Measurements from ENCODE around the gene FARSB. TPM values are rescaled to one million over a fixed set of nuclear protein-coding genes. Genes with fewer than 3 reads are reported as not detected.

Gene FARSB
- total RNA-seq, 1 donor from 2014 or later, result 25.0 TPM

DNA sequence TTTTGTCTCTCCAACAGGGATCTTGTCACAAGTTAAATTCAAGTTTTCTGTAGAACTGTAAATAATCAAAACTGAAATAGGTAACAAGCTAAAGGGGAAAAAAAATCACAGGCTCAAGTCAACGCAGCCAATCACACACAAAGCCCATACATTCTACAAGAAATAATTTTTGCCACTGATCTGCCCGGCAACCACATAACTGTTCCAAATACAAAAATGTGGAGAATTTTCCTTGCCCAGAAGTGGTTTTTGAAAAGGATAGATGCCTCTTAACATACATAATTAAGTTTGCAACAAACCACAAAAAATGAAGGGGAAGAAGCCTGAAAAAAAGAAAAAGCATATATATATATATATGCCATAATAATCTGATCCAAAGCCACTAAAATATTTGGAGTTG lies 60.3 kb downstream of the FARSB start:
- H3K9ac ChIP-seq, result no peak overlapping the region
- no peak overlapping the region for H3K4me2 ChIP-seq
- no peak overlapping the region for H3K27ac Mint-ChIP-seq
- no peaks in the 10 kb centered on the region for H3K27me3 ChIP-seq
- peaks cover 10% of the 10 kb centered on the region for H3K4me1 Mint-ChIP-seq
- H4K20me1 ChIP-seq (ENCODE audit: low read depth), result no peaks in the 10 kb centered on the region
- no peak overlapping the region for H3K27ac ChIP-seq
- H3K4me1 ChIP-seq, result no peaks in the 10 kb centered on the region
- no peak for TF ChIP-seq EZH2 (IDR thresholded peaks at IDR 0.05)
- TF ChIP-seq, protein P1, sequence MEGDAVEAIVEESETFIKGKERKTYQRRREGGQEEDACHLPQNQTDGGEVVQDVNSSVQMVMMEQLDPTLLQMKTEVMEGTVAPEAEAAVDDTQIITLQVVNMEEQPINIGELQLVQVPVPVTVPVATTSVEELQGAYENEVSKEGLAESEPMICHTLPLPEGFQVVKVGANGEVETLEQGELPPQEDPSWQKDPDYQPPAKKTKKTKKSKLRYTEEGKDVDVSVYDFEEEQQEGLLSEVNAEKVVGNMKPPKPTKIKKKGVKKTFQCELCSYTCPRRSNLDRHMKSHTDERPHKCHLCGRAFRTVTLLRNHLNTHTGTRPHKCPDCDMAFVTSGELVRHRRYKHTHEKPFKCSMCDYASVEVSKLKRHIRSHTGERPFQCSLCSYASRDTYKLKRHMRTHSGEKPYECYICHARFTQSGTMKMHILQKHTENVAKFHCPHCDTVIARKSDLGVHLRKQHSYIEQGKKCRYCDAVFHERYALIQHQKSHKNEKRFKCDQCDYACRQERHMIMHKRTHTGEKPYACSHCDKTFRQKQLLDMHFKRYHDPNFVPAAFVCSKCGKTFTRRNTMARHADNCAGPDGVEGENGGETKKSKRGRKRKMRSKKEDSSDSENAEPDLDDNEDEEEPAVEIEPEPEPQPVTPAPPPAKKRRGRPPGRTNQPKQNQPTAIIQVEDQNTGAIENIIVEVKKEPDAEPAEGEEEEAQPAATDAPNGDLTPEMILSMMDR (IDR thresholded peaks at IDR 0.05), result no peak
- no peak for TF ChIP-seq EZH2phosphoT487 (IDR thresholded peaks at IDR 0.05)
- no peak for DNase-seq (ENCODE audit: low spot score)
- H3K4me3 ChIP-seq, result no peak overlapping the region
- peaks cover 4% of the 10 kb centered on the region for H3K36me3 ChIP-seq
- no peaks in the 10 kb centered on the region for H3K9me3 Mint-ChIP-seq
- no peaks in the 10 kb centered on the region for H3K27me3 Mint-ChIP-seq (ENCODE audit: insufficient read depth, low read depth)
- H2AFZ ChIP-seq (replicated peaks), result no peak overlapping the region
- no peaks in the 10 kb centered on the region for H3K79me2 ChIP-seq (ENCODE audit: low read depth)
- H3K36me3 Mint-ChIP-seq, result peaks cover 16% of the 10 kb centered on the region
- no peak overlapping the region for H3K4me3 Mint-ChIP-seq
- H3K9me3 ChIP-seq (ENCODE audit: low read depth), result no peaks in the 10 kb centered on the region
- no peaks in the 10 kb centered on the region for H3F3A ChIP-seq (ENCODE audit: low read depth)

DNA sequence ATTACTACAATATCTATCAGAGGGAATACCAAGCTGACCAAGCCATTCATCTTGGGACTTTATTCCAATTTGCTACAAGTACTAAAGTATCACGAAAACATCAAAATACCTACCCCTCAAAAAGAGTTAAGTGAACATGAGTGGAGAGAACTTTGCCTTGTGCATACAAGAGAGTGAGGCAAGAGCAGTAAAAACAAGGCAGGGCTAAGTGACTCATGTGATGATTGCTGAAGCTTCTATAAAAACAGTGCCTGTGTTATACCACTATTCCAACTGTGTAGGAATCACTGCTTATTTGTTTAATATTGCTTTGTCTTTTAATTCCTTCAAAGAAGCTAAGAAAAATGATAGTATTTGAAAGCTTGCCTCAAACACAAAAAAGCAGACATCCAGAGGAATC lies 61.2 kb downstream of the FARSB start:
- Mint-ChIP-seq H3K4me3 (no peak overlapping the region), H3K4me1 (peaks cover 6% of the 10 kb centered on the region), H3K27me3 (ENCODE audit: insufficient read depth, low read depth) (no peaks in the 10 kb centered on the region), H3K27ac (no peak overlapping the region), H3K9me3 (no peaks in the 10 kb centered on the region), H3K36me3 (peaks cover 19% of the 10 kb centered on the region)
- H4K20me1 ChIP-seq (ENCODE audit: low read depth), result no peaks in the 10 kb centered on the region
- H3K9me3 ChIP-seq (ENCODE audit: low read depth), result no peaks in the 10 kb centered on the region
- no peak overlapping the region for H3K9ac ChIP-seq
- no peaks in the 10 kb centered on the region for H3F3A ChIP-seq (ENCODE audit: low read depth)
- no peaks in the 10 kb centered on the region for H3K36me3 ChIP-seq
- H3K4me2 ChIP-seq, result no peak overlapping the region
- TF ChIP-seq, protein P1 (IDR thresholded peaks at IDR 0.05), result no peak
- no peak for TF ChIP-seq EZH2phosphoT487 (IDR thresholded peaks at IDR 0.05)
- TF ChIP-seq EZH2 (IDR thresholded peaks at IDR 0.05), result no peak
- no peak for DNase-seq (ENCODE audit: low spot score)
- no peak overlapping the region for H3K4me3 ChIP-seq
- H3K27ac ChIP-seq, result no peak overlapping the region
- H3K79me2 ChIP-seq (ENCODE audit: low read depth), result no peaks in the 10 kb centered on the region
- H3K4me1 ChIP-seq, result no peaks in the 10 kb centered on the region
- no peaks in the 10 kb centered on the region for H3K27me3 ChIP-seq
- no peak overlapping the region for H2AFZ ChIP-seq (replicated peaks)

DNA sequence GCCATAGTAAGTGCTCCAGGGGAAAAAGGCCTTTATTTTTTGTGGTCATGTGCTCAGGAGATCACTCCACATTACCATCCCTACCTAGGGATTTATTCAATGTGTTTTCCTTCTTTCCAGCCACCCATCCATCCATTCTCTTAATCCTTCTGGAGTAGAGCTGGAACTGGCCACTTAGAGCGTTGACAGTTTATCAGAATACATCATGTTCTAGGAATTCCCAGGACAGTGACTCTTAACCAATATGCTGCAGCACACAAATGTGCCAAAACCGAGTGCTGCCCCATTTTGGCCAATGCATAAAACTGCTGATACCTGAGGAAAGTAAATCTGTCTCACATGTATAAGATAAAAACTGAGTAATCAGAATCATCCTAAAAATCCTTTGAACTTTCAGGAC lies 63.7 kb downstream of the FARSB start:
- H3K27me3 Mint-ChIP-seq (ENCODE audit: insufficient read depth, low read depth), result no peaks in the 10 kb centered on the region
- peaks cover 29% of the 10 kb centered on the region for H3K36me3 Mint-ChIP-seq
- H3K9me3 Mint-ChIP-seq, result peaks cover 13% of the 10 kb centered on the region

More for the DNA sequence above, 63.7 kb downstream of the FARSB start:
- H3K79me2 ChIP-seq (ENCODE audit: low read depth), result no peaks in the 10 kb centered on the region
- H3K4me2 ChIP-seq, result no peak overlapping the region
- H2AFZ ChIP-seq (replicated peaks), result no peak overlapping the region
- no peak overlapping the region for H3K4me3 ChIP-seq
- no peaks in the 10 kb centered on the region for H3K9me3 ChIP-seq (ENCODE audit: low read depth)
- no peak overlapping the region for H3K4me3 Mint-ChIP-seq
- no peak for TF ChIP-seq EZH2 (IDR thresholded peaks at IDR 0.05)
- TF ChIP-seq, protein P1 (IDR thresholded peaks at IDR 0.05), result no peak
- H3K27ac Mint-ChIP-seq, result no peak overlapping the region
- no peaks in the 10 kb centered on the region for H3K4me1 ChIP-seq
- H3K27me3 ChIP-seq, result no peaks in the 10 kb centered on the region
- no peaks in the 10 kb centered on the region for H3F3A ChIP-seq (ENCODE audit: low read depth)
- no peaks in the 10 kb centered on the region for H3K36me3 ChIP-seq
- H3K9ac ChIP-seq, result no peak overlapping the region
- no peaks in the 10 kb centered on the region for H4K20me1 ChIP-seq (ENCODE audit: low read depth)
- DNase-seq (ENCODE audit: low spot score), result no peak
- H3K27ac ChIP-seq, result no peak overlapping the region
- peaks cover 5% of the 10 kb centered on the region for H3K4me1 Mint-ChIP-seq

All from neural progenitor cell (in vitro differentiated cells).